Dedifferentiated amniotic fluid mesenchymal stem cell (primary cell): ENCODE data around the gene ACTMAP.

Experiments used
- DNase-seq: peaks from one replicate; pipeline ENCODE4 v3.0.0-alpha.2; 2016; ENCODE audit errors: extremely low spot score

Gene ACTMAP

GRCh38 chr19:40718774-40719391 is 31.4 kb downstream of the ACTMAP start:
- peak; percentile 44 for DNase-seq

- no peak for DNase-seq
Measured at GRCh38 chr19:40717880-40718773, 32.1 kb downstream of the ACTMAP start.

GRCh38 chr19:40717325-40717879 is 32.9 kb downstream of the ACTMAP start:
- no peak for DNase-seq

- peak; percentile 98 for DNase-seq
Measured at GRCh38 chr19:40716482-40717324, 33.6 kb downstream of the ACTMAP start, which contains the start of the genes COQ8B and ITPKC. Gene COQ8B, minus strand, starts transcription at chr19:40716886. Its CDS starts 2,254 bp downstream, at chr19:40714632. Gene ITPKC, plus strand, starts transcription at chr19:40717112. Its CDS starts 24 bp downstream, at chr19:40717136.

GRCh38 chr19:40716031-40716481 is 34.2 kb downstream of the ACTMAP start:
- DNase-seq = peak; percentile 38

- peak; percentile 90 for DNase-seq
Measured at GRCh38 chr19:40714441-40715299, 35.6 kb downstream of the ACTMAP start.

- no peak for DNase-seq
Measured at GRCh38 chr19:40713939-40714338, 36.3 kb downstream of the ACTMAP start.

GRCh38 chr19:40709817-40710216 is 40.5 kb downstream of the ACTMAP start:
- DNase-seq = no peak

GRCh38 chr19:40707615-40708014 is 42.7 kb downstream of the ACTMAP start:
- DNase-seq = no peak

- DNase-seq = no peak
Measured at GRCh38 chr19:40705950-40706619, 44.2 kb downstream of the ACTMAP start.

GRCh38 chr19:40705362-40705651 is 45.0 kb downstream of the ACTMAP start:
- no peak for DNase-seq

- no peak for DNase-seq
Measured at GRCh38 chr19:40704491-40705361, 45.6 kb downstream of the ACTMAP start.

- no peak for DNase-seq
Measured at GRCh38 chr19:40703029-40703755, 47.1 kb downstream of the ACTMAP start.

- no peak for DNase-seq
Measured at GRCh38 chr19:40702337-40703012, 47.8 kb downstream of the ACTMAP start.

GRCh38 chr19:40701758-40702157 is 48.5 kb downstream of the ACTMAP start:
- no peak for DNase-seq

- DNase-seq = no peak
Measured at GRCh38 chr19:40700083-40700482, 50.2 kb downstream of the ACTMAP start.

- no peak for DNase-seq
Measured at GRCh38 chr19:40697007-40697406, 53.3 kb downstream of the ACTMAP start.

- no peak for DNase-seq
Measured at GRCh38 chr19:40695881-40696280, 54.4 kb downstream of the ACTMAP start.
